Measurements from ENCODE around the gene GLUL.

DNA sequence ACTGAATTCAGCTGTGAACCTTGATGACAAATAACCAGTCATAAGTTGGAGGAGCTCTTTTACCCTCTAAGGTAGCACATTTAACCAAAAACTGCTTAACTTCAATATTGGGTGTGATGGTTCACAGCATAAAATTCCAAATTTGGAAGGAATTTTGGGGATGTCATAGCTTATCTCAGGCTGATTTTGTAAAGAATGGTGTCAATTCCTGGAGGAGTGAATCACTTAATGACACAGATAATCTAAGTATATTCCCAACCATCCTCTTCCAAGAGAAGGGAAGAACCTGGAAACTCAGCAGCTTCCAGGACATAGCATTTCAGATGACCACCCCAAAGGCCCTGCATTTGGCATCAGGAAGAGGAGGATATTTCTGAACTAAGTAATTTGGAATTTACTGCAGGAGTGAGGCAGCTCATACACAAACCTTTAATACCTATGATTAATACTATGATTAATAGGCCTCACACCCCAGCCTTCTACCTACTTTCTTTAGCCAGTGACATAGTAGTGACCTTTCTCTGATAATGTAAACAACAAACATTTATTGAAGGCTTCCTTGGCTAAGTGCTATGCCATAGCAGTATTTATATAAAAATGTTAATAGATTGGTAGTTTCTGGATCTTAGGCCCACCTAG is 14.5 kb downstream of the GLUL start:
- TF ChIP-seq, protein P1, sequence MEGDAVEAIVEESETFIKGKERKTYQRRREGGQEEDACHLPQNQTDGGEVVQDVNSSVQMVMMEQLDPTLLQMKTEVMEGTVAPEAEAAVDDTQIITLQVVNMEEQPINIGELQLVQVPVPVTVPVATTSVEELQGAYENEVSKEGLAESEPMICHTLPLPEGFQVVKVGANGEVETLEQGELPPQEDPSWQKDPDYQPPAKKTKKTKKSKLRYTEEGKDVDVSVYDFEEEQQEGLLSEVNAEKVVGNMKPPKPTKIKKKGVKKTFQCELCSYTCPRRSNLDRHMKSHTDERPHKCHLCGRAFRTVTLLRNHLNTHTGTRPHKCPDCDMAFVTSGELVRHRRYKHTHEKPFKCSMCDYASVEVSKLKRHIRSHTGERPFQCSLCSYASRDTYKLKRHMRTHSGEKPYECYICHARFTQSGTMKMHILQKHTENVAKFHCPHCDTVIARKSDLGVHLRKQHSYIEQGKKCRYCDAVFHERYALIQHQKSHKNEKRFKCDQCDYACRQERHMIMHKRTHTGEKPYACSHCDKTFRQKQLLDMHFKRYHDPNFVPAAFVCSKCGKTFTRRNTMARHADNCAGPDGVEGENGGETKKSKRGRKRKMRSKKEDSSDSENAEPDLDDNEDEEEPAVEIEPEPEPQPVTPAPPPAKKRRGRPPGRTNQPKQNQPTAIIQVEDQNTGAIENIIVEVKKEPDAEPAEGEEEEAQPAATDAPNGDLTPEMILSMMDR (IDR thresholded peaks at IDR 0.05; ENCODE audit: low read depth, low read length): no peak
- no peak for TF ChIP-seq EZH2phosphoT487 (IDR thresholded peaks at IDR 0.05; ENCODE audit: low read depth)
